ENCODE measurements around the gene RELCH. TPM values are rescaled to one million over a fixed set of nuclear protein-coding genes. Genes with fewer than 3 reads are reported as not detected.

RELCH gene
- total RNA-seq, 1 experiment from 2014 or later = 19.5 TPM

GRCh38 chr18:62330650-62331049 is 143.6 kb downstream of the RELCH start:
- CTCF ChIA-PET = no interaction called here
- H3K4me1 ChIP-seq (ENCODE audit: control insufficient read depth, insufficient read depth, low read length) = peaks cover 77% of the 10 kb centered on the region
- intact Hi-C loops (cut with micrococcal nuclease; ENCODE audit: unreplicated experiment) = loop anchor here (10.0 kb wide), 1 partner anchor 194 kb away; the partner anchor contains the start of gene ZCCHC2

GRCh38 chr18:62331581-62332356 is 144.7 kb downstream of the RELCH start:
- Histone ChIP-seq H3K36me3 (ENCODE audit: control insufficient read depth, insufficient read depth, low read length) (no peaks in the 10 kb centered on the region), H3K9me3 (ENCODE audit: control insufficient read depth, insufficient read depth, low read depth, low read length) (no peaks in the 10 kb centered on the region), H3K4me3 (ENCODE audit: low read depth in 2 of 2, low read length in 2 of 2) (peak overlapping the region in 1 of 2 experiments; percentile 17; a peak in 2 of 4 replicates), H3K27ac (ENCODE audit: low read length) (peak overlapping the region; percentile 91), H3K4me1 (ENCODE audit: control insufficient read depth, insufficient read depth, low read length) (peaks cover 85% of the 10 kb centered on the region), H3K27me3 (ENCODE audit: control insufficient read depth, insufficient read depth, low read length) (no peaks in the 10 kb centered on the region)
- DNase-seq (ENCODE audit: low read depth, low spot score) (peak; percentile 59), ATAC-seq (no peak; the same call in 1 of the 2 replicates)
- ChIA-PET POLR2A (no interaction called here), CTCF (no interaction called here)
- in situ Hi-C loops (cut with HindIII; ENCODE audit: low pct_unique_long_range_greater_than_20kb, low sequenced_read_pairs) (no loop called here), intact Hi-C loops (cut with micrococcal nuclease; ENCODE audit: unreplicated experiment) (loop anchor here (10.0 kb wide), 1 partner anchor 193 kb away; the partner anchor contains the start of gene ZCCHC2)
- no TSS peak for BruUV-seq (replicated peaks)
- TF ChIP-seq TCF7L2 (IDR thresholded peaks at IDR 0.05; ENCODE audit: low read depth, low read length) = no peak
- TF ChIP-seq POLR2AphosphoS5 (IDR thresholded peaks at IDR 0.05; ENCODE audit: low read depth, low read length) = no peak; the same call in 1 of the 2 replicates
- no peak for TF ChIP-seq REST (IDR thresholded peaks at IDR 0.05; ENCODE audit: insufficient read depth in 1 of 2, low read depth in 2 of 2, low read length in 1 of 2)
- TF ChIP-seq CTCF (IDR thresholded peaks at IDR 0.05) = no peak

More at GRCh38 chr18:62330650-62331049, 143.6 kb downstream of the RELCH start:
- Histone ChIP-seq H3K27me3 (ENCODE audit: control insufficient read depth, insufficient read depth, low read length) (no peaks in the 10 kb centered on the region), H3K36me3 (ENCODE audit: control insufficient read depth, insufficient read depth, low read length) (no peaks in the 10 kb centered on the region), H3K27ac (ENCODE audit: low read length) (peak overlapping the region; percentile 91), H3K9me3 (ENCODE audit: control insufficient read depth, insufficient read depth, low read depth, low read length) (no peaks in the 10 kb centered on the region), H3K4me3 (ENCODE audit: low read depth in 2 of 2, low read length in 2 of 2) (peak overlapping the region in 1 of 2 experiments; percentile 21; a peak in 2 of 4 replicates)
- in situ Hi-C loops (cut with HindIII; ENCODE audit: low pct_unique_long_range_greater_than_20kb, low sequenced_read_pairs) = no loop called here
- no TSS peak for BruUV-seq (replicated peaks)
- POLR2A ChIA-PET = no interaction called here
- no peak for DNase-seq (ENCODE audit: low read depth, low spot score)
- TF ChIP-seq CTCF (IDR thresholded peaks at IDR 0.05) (no peak), POLR2AphosphoS5 (IDR thresholded peaks at IDR 0.05; ENCODE audit: low read depth, low read length) (no peak), REST (IDR thresholded peaks at IDR 0.05; ENCODE audit: insufficient read depth in 1 of 2, low read depth in 2 of 2, low read length in 1 of 2) (no peak), SIN3A (IDR thresholded peaks at IDR 0.05; ENCODE audit: borderline replicate concordance, insufficient read depth, low read depth, low read length) (no peak), TCF7L2 (IDR thresholded peaks at IDR 0.05; ENCODE audit: low read depth, low read length) (no peak)
- ATAC-seq = no peak

Data from Panc1 (cell line).